OCI-LY1 (cell line): Measurements from ENCODE around the gene ANKS3.

Experiments used
- H2AFZ ChIP-seq: fragments of 200-600 bp; sonication (generic), shearing (Covaris generic); 2 replicates; pipeline ENCODE4 v1.6.0; 2014; ENCODE audit warnings: antibody characterized with exemption, mild to moderate bottlenecking, low read length
- H3F3A ChIP-seq: fragments of 200-600 bp; sonication (generic), shearing (Covaris generic); 2 replicates; pipeline ENCODE4 v1.6.0; 2014; ENCODE audit warnings: mild to moderate bottlenecking, antibody characterized with exemption, low read length, moderate library complexity; ENCODE audit not compliant: insufficient read depth
- H3K27ac ChIP-seq: fragments of 200-600 bp; sonication (generic); 2 replicates; pipeline ENCODE4 v1.5.1; 2014; ENCODE audit warnings: low read length, mixed run types, mild to moderate bottlenecking, low read depth; ENCODE audit not compliant: poor library complexity, severe bottlenecking
- H3K27me3 ChIP-seq: fragments of 200-600 bp; sonication (generic); 2 replicates; pipeline ENCODE4 v1.6.0; 2014; ENCODE audit warnings: antibody characterized with exemption, mild to moderate bottlenecking, low read length, moderate library complexity; ENCODE audit not compliant: insufficient read depth
- H3K36me3 ChIP-seq: fragments of 200-600 bp; sonication (generic); 2 replicates; pipeline ENCODE4 v1.6.1; 2014; ENCODE audit warnings: mild to moderate bottlenecking, antibody characterized with exemption, low read length, moderate library complexity, mixed read lengths; ENCODE audit not compliant: insufficient read depth
- H3K4me1 ChIP-seq: fragments of 200-600 bp; sonication (generic); 2 replicates; pipeline ENCODE4 v1.5.1; 2014; ENCODE audit warnings: mild to moderate bottlenecking, low read length, moderate library complexity; ENCODE audit not compliant: insufficient read depth, severe bottlenecking
- H3K4me2 ChIP-seq: fragments of 200-600 bp; sonication (generic), shearing (Covaris generic); 2 replicates; pipeline ENCODE4 v1.6.1; 2014; ENCODE audit warnings: low read length
- H3K4me3 ChIP-seq: fragments of 200-600 bp; sonication (generic); 2 replicates; pipeline ENCODE4 v1.5.1; 2014; ENCODE audit warnings: low read length, low read depth, mild to moderate bottlenecking, mixed read lengths; ENCODE audit not compliant: poor library complexity, severe bottlenecking
- H3K79me2 ChIP-seq: fragments of 200-600 bp; shearing (Covaris generic); 2 replicates; pipeline ENCODE4 v1.6.1; 2016; ENCODE audit warnings: mixed run types, low read length, mixed read lengths; ENCODE audit not compliant: insufficient read depth
- H3K9ac ChIP-seq: fragments of 200-600 bp; sonication (generic), shearing (Covaris generic); 2 replicates; pipeline ENCODE4 v1.6.1; 2014; ENCODE audit warnings: mild to moderate bottlenecking, low read length, mixed read lengths
- H3K9me2 ChIP-seq: fragments of 200-600 bp; sonication (generic), shearing (Covaris generic); 2 replicates; pipeline ENCODE4 v1.6.1; 2014; ENCODE audit warnings: low read depth, mild to moderate bottlenecking, low read length, mixed read lengths
- H3K9me3 ChIP-seq: fragments of 200-600 bp; shearing (Covaris generic); 2 replicates; pipeline ENCODE4 v1.6.1; 2014; ENCODE audit warnings: low read length, mixed read lengths
- H4K20me1 ChIP-seq: fragments of 200-600 bp; sonication (generic), shearing (Covaris generic); 2 replicates; pipeline ENCODE4 v1.6.0; 2016; ENCODE audit warnings: mild to moderate bottlenecking, low read length; ENCODE audit not compliant: insufficient read depth
- EZH2 ChIP-seq: fragments of 200-600 bp; sonication (generic), shearing (Covaris generic); IDR thresholded peaks from 2 replicates; pipeline ENCODE4 v1.8.0; 2017; ENCODE audit warnings: borderline replicate concordance, mixed run types, mild to moderate bottlenecking, antibody characterized with exemption, low read length, moderate library complexity, mixed read lengths
- TF ChIP-seq, protein P1 (sequence below): fragments of 200-600 bp; sonication (generic), shearing (Covaris generic); IDR thresholded peaks from 2 replicates; pipeline ENCODE4 v1.5.1; 2017; ENCODE audit warnings: mild to moderate bottlenecking, antibody characterized with exemption, low read length, moderate library complexity, mixed read lengths

The ANKS3 gene

GRCh38 chr16:4697848-4698291 lies 36.2 kb downstream of the ANKS3 start:
- H3K4me1 ChIP-seq, result peaks cover 18% of the 10 kb centered on the region
- H3K27ac ChIP-seq, result no peak overlapping the region
- H3K36me3 ChIP-seq, result peaks cover 64% of the 10 kb centered on the region; the same call in 1 of the 2 replicates
- H3K9ac ChIP-seq, result no peak overlapping the region
- H3K9me3 ChIP-seq, result no peaks in the 10 kb centered on the region
- TF ChIP-seq, protein P1, sequence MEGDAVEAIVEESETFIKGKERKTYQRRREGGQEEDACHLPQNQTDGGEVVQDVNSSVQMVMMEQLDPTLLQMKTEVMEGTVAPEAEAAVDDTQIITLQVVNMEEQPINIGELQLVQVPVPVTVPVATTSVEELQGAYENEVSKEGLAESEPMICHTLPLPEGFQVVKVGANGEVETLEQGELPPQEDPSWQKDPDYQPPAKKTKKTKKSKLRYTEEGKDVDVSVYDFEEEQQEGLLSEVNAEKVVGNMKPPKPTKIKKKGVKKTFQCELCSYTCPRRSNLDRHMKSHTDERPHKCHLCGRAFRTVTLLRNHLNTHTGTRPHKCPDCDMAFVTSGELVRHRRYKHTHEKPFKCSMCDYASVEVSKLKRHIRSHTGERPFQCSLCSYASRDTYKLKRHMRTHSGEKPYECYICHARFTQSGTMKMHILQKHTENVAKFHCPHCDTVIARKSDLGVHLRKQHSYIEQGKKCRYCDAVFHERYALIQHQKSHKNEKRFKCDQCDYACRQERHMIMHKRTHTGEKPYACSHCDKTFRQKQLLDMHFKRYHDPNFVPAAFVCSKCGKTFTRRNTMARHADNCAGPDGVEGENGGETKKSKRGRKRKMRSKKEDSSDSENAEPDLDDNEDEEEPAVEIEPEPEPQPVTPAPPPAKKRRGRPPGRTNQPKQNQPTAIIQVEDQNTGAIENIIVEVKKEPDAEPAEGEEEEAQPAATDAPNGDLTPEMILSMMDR, result no peak
- TF ChIP-seq EZH2, result no peak
- no peak overlapping the region for H3K4me2 ChIP-seq
- H2AFZ ChIP-seq, result no peak overlapping the region
- H3K9me2 ChIP-seq, result no peaks in the 10 kb centered on the region
- H3F3A ChIP-seq, result no peaks in the 10 kb centered on the region
- no peaks in the 10 kb centered on the region for H4K20me1 ChIP-seq
- no peak overlapping the region for H3K4me3 ChIP-seq
- H3K79me2 ChIP-seq, result no peaks in the 10 kb centered on the region
- H3K27me3 ChIP-seq, result no peaks in the 10 kb centered on the region

DNA sequence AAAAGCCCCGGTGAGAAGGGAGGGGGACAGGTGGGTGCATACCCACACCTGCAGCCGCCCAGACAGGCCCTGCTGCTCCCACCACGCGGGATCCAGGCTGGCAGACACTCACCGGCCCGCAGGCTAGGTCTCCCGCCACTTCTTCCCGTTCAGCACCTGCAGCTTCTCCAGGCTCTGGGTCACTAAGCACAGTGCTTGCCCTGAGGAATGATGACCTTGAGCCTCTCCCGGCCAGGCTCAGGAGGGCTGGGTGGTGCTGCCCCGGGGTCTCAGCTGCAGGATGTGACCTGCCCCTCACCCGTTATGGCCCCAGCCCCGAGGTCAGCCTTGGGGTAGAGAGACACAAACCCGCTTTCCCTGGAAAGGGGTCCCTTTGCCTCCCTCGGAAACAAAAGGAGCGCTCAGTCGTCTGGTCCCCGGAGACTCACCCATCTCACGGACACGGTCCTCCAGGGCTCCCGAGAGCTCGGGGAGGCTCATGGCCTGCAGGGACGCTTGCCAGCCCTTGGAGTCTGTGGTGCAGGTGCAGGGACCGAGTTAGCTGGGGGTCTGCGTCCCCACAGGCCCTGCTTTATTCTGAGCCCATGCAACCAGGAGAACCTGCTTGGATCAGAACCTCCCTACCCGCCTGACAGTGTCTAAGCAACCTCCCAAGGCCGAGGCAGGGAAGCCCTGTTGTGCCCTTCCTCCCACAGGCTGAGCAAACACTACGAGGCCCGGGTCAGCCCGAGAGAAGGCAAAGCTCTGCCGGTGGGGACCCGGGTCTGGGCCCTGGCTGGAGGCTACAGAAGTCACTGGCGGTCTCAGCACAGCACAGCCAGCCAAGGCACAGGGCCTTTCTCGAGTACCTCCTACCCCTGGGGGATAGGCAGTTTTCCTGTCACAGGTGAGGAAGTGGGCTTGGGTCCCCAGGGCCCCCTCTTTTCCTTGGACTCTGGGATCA lies 36.9 kb downstream of the ANKS3 start:
- Histone ChIP-seq H3K27me3 (no peaks in the 10 kb centered on the region), H3F3A (no peaks in the 10 kb centered on the region), H3K4me2 (no peak overlapping the region), H4K20me1 (no peaks in the 10 kb centered on the region), H3K9ac (no peak overlapping the region), H2AFZ (no peak overlapping the region), H3K79me2 (no peaks in the 10 kb centered on the region), H3K4me1 (peaks cover 21% of the 10 kb centered on the region), H3K27ac (no peak overlapping the region), H3K4me3 (no peak overlapping the region), H3K9me2 (no peaks in the 10 kb centered on the region), H3K9me3 (no peaks in the 10 kb centered on the region), H3K36me3 (peaks cover 62% of the 10 kb centered on the region; the same call in 1 of the 2 replicates)
- TF ChIP-seq EZH2, result no peak
- TF ChIP-seq, protein P1, result no peak

DNA sequence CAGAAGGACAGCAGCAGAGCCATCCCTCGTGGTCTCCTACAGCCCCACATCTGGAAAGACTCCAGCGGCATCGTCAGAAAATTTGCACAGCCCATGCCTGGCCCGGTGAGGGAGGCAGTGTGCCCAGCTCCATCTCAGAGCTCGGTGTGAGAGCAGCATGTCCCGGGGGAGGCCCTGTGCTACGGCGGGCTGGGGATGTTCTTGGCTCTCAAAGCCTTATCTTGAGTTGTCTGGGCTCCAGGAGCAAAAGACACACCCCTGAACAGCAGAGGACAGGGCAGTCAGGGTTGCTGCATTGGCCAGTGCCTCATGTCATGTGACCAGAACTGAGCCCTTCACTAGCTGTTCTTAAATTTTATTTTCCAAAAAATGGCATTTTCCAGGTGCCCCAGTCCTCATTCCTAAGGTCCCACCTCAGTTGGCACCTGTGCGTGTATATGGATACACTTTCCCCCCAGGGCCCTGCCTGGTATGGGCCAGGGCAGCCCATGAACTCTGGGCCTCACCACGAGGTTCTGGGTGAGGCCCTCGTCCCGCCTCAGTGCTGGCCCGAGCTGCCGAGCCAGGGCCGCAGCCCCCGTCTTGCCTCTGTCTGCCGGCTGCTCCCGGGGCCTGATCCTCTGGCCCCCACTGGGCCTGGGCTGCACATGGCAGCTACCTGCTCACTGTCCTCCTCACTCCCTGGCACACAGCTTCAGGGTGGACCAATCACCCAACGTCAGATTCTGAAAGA lies 37.7 kb downstream of the ANKS3 start:
- no peaks in the 10 kb centered on the region; the same call in 1 of the 2 replicates for H3F3A ChIP-seq
- H3K9me3 ChIP-seq, result no peaks in the 10 kb centered on the region
- no peaks in the 10 kb centered on the region for H3K79me2 ChIP-seq
- TF ChIP-seq, protein P1, result no peak
- no peak for TF ChIP-seq EZH2
- H3K9ac ChIP-seq, result no peak overlapping the region
- H3K27ac ChIP-seq, result no peak overlapping the region
- H3K4me2 ChIP-seq, result no peak overlapping the region
- H3K4me3 ChIP-seq, result no peak overlapping the region
- H3K4me1 ChIP-seq, result peaks cover 21% of the 10 kb centered on the region
- H3K27me3 ChIP-seq, result no peaks in the 10 kb centered on the region
- no peak overlapping the region for H2AFZ ChIP-seq
- no peaks in the 10 kb centered on the region for H4K20me1 ChIP-seq
- H3K9me2 ChIP-seq, result no peaks in the 10 kb centered on the region
- peaks cover 56% of the 10 kb centered on the region; the same call in 1 of the 2 replicates for H3K36me3 ChIP-seq
